HL-60 (cell line): ENCODE results near the gene FCRL6.

Experiments used
- DNase-seq, 2 experiments: peaks; one replicate each; pipeline ENCODE4 v3.0.0-alpha.2; 2010 to 2020; ENCODE audit warnings: low read depth in 1 of 2, low spot score in 1 of 2
- H3K27ac ChIP-seq: fragments of 250-450 bp; sonication (Bioruptor Pico); replicated peaks from 2 replicates; pipeline ENCODE4 v1.5.1; 2020; ENCODE audit warnings: mild to moderate bottlenecking, moderate library complexity
- H3K27me3 ChIP-seq: fragments of 250-450 bp; sonication (Bioruptor Pico); 2 replicates; pipeline ENCODE4 v1.5.1; 2021; ENCODE audit warnings: mild to moderate bottlenecking, moderate library complexity; ENCODE audit not compliant: insufficient read depth, poor library complexity, severe bottlenecking
- H3K4me3 ChIP-seq: replicated peaks from 2 replicates; pipeline ENCODE4 v1.5.1; 2011; ENCODE audit warnings: mild to moderate bottlenecking, control low read depth, low read length; ENCODE audit not compliant: insufficient read depth
- CTCF ChIP-seq: IDR thresholded peaks from one replicate; pipeline ENCODE4 v1.5.1; 2011; ENCODE audit warnings: low read length, control low read depth, inconsistent platforms; ENCODE audit not compliant: insufficient read depth
- GABPA ChIP-seq: IDR thresholded peaks from 2 replicates; pipeline ENCODE4 v1.6.1; 2012; ENCODE audit warnings: low read depth
- POLR2AphosphoS5 ChIP-seq: IDR thresholded peaks from 2 replicates; pipeline ENCODE4 v1.6.1; 2012; ENCODE audit warnings: low read depth
- REST ChIP-seq: IDR thresholded peaks from 2 replicates; pipeline ENCODE4 v1.6.1; 2012; ENCODE audit warnings: low read depth; ENCODE audit not compliant: insufficient replicate concordance
- SPI1 ChIP-seq: IDR thresholded peaks from 2 replicates; pipeline ENCODE4 v1.6.1; 2012; ENCODE audit warnings: low read depth, mild to moderate bottlenecking, borderline replicate concordance

FCRL6 gene

GRCh38 chr1:159775716-159776115 lies 26.4 kb upstream of the FCRL6 start:
- H3K27ac ChIP-seq, result no peak overlapping the region
- DNase-seq, result no peak
- TF ChIP-seq CTCF, result no peak
- TF ChIP-seq REST, result no peak
- TF ChIP-seq SPI1, result no peak
- no peak for TF ChIP-seq POLR2AphosphoS5
- no peak for TF ChIP-seq GABPA

GRCh38 chr1:159778266-159778665 lies 23.9 kb upstream of the FCRL6 start:
- Histone ChIP-seq H3K27ac (no peak overlapping the region), H3K27me3 (no peaks in the 10 kb centered on the region), H3K4me3 (no peak overlapping the region)
- DNase-seq, result no peak
- no peak for TF ChIP-seq CTCF

More at GRCh38 chr1:159775716-159776115, 26.4 kb upstream of the FCRL6 start:
- no peaks in the 10 kb centered on the region for H3K27me3 ChIP-seq
- H3K4me3 ChIP-seq, result no peak overlapping the region

GRCh38 chr1:159779403-159779851 lies 22.7 kb upstream of the FCRL6 start:
- Histone ChIP-seq H3K27ac (no peak overlapping the region), H3K27me3 (no peaks in the 10 kb centered on the region), H3K4me3 (no peak overlapping the region)
- no peak for DNase-seq
- TF ChIP-seq SPI1 (no peak), GABPA (no peak), POLR2AphosphoS5 (no peak), REST (no peak), CTCF (no peak)
